K562 (cell line): ENCODE measurements around the gene NAA38. TPM values are rescaled to one million over a fixed set of nuclear protein-coding genes. Genes with fewer than 3 reads are reported as not detected.

Experiments used
- ARID4B ChIP-seq: sonication (generic); formaldehyde crosslinking; IDR thresholded peaks from 2 replicates; pipeline ENCODE4 v1.8.0; 2022; ENCODE audit warnings: mild to moderate bottlenecking, missing genetic modification reagents
- ATF1 ChIP-seq, 2 experiments: fragments of 450-650 bp in 1 of 2; IDR thresholded peaks; 2 replicates each; pipeline ENCODE4 v1.6.1; 2016; ENCODE audit warnings: missing compliant biosample characterization in 1 of 2, missing genetic modification characterization in 1 of 2
- C11orf30 ChIP-seq: fragments of 450-650 bp; IDR thresholded peaks from 2 replicates; pipeline ENCODE4 v1.6.1; 2016; ENCODE audit warnings: low read depth, mild to moderate bottlenecking
- E2F6 ChIP-seq, 2 experiments: IDR thresholded peaks; 2 replicates each; pipeline ENCODE4 v1.6.1; 2011; ENCODE audit warnings: borderline replicate concordance in 1 of 2, control low read depth in 1 of 2, low read depth in 1 of 2, low read length in 1 of 2, mild to moderate bottlenecking in 1 of 2, mixed read lengths in 1 of 2, moderate library complexity in 1 of 2; ENCODE audit not compliant: insufficient read depth in 1 of 2, insufficient read length in 1 of 2, poor library complexity in 1 of 2, severe bottlenecking in 1 of 2; ENCODE audit errors: extremely low read depth in 1 of 2
- HDAC6 ChIP-seq: IDR thresholded peaks from 2 replicates; pipeline ENCODE4 v1.6.1; 2012; ENCODE audit warnings: low read depth, mild to moderate bottlenecking, control low read depth, inconsistent platforms, low read length, moderate library complexity
- KDM5B ChIP-seq: fragments of 200-600 bp; sonication (generic); IDR thresholded peaks from 2 replicates; pipeline ENCODE4 v1.6.1; 2012; ENCODE audit warnings: low read depth, mild to moderate bottlenecking, moderate library complexity, low read length, control low read depth, inconsistent platforms; ENCODE audit not compliant: insufficient replicate concordance
- L3MBTL2 ChIP-seq: fragments of 450-650 bp; IDR thresholded peaks from 2 replicates; pipeline ENCODE4 v1.6.1; 2016; ENCODE audit warnings: mild to moderate bottlenecking, moderate library complexity
- NFE2L1 ChIP-seq: fragments of 450-650 bp; IDR thresholded peaks from 2 replicates; pipeline ENCODE4 v1.6.1; 2016; ENCODE audit warnings: missing genetic modification characterization, low read depth, mild to moderate bottlenecking, missing compliant biosample characterization, moderate library complexity, borderline replicate concordance
- RB1 ChIP-seq: fragments of 450-650 bp; IDR thresholded peaks from 2 replicates; pipeline ENCODE4 v1.6.1; 2017; ENCODE audit warnings: low read depth, mild to moderate bottlenecking
- SP1 ChIP-seq: sonication (generic); formaldehyde crosslinking; IDR thresholded peaks from 2 replicates; pipeline ENCODE4 v1.8.1; 2022; ENCODE audit warnings: mild to moderate bottlenecking, missing genetic modification reagents
- SP2 ChIP-seq: IDR thresholded peaks from 2 replicates; pipeline ENCODE4 v1.6.1; 2011; ENCODE audit warnings: mild to moderate bottlenecking, low read depth, low read length, moderate library complexity; ENCODE audit not compliant: poor library complexity, severe bottlenecking; ENCODE audit errors: extremely low read depth
- SPI1 ChIP-seq: IDR thresholded peaks from 2 replicates; pipeline ENCODE4 v1.6.1; 2011; ENCODE audit warnings: low read depth, low read length, control low read depth, borderline replicate concordance
- STAT5B ChIP-seq: fragments of 250-450 bp; sonication (Bioruptor Pico); IDR thresholded peaks from 2 replicates; pipeline ENCODE4 v1.8.0; 2021; ENCODE audit warnings: mild to moderate bottlenecking, inconsistent platforms
- SUPT5H ChIP-seq: fragments of 450-650 bp; IDR thresholded peaks from 2 replicates; pipeline ENCODE4 v1.6.1; 2016
- ZNF143 ChIP-seq: sonication (generic); formaldehyde crosslinking; IDR thresholded peaks from 2 replicates; pipeline ENCODE4 v1.9.0; 2022; ENCODE audit warnings: mild to moderate bottlenecking, missing genetic modification reagents
- ZSCAN29 ChIP-seq: fragments of 450-650 bp; IDR thresholded peaks from 2 replicates; pipeline ENCODE4 v1.6.1; 2017
- polyA plus RNA-seq, 8 experiments: library from polyadenylated mRNA; depleted of rRNA in 4 of 8; stranded (reverse) in 5 of 8; unstranded in 3 of 8; fragments of >200 nt; fragmentation: Nextera tagmentation in 2 of 8; fragmentation: Illumina TruSeq in 1 of 8; extraction: Ambion mirVana in 2 of 8; extraction: Trizol in 1 of 8; gene quantifications; 2 replicates each; pipeline versions ENCODE4 v1.2.1 to v1.2.3, GENCODE V29; 2011 to 2014; ENCODE audit warnings: inconsistent platforms in 1 of 8, missing spikeins in 1 of 8
- total RNA-seq, 7 experiments: library from RNA; depleted of rRNA in 6 of 7; stranded (reverse); fragments of >200 nt in 6 of 7; fragmentation: Illumina TruSeq in 2 of 7; extraction: Trizol in 2 of 7; gene quantifications; 2 replicates each; pipeline versions ENCODE4 v1.2.1 to v1.2.3, GENCODE V29; 2011 to 2021; ENCODE audit warnings: low replicate concordance in 1 of 7

The NAA38 gene
- total and polyA plus RNA-seq, 9 of the 15 experiments (the other 6 are each of a cell fraction or from before 2014, with no cell fraction given), result 16.4 to 99.8 (median 57.3) TPM

DNA sequence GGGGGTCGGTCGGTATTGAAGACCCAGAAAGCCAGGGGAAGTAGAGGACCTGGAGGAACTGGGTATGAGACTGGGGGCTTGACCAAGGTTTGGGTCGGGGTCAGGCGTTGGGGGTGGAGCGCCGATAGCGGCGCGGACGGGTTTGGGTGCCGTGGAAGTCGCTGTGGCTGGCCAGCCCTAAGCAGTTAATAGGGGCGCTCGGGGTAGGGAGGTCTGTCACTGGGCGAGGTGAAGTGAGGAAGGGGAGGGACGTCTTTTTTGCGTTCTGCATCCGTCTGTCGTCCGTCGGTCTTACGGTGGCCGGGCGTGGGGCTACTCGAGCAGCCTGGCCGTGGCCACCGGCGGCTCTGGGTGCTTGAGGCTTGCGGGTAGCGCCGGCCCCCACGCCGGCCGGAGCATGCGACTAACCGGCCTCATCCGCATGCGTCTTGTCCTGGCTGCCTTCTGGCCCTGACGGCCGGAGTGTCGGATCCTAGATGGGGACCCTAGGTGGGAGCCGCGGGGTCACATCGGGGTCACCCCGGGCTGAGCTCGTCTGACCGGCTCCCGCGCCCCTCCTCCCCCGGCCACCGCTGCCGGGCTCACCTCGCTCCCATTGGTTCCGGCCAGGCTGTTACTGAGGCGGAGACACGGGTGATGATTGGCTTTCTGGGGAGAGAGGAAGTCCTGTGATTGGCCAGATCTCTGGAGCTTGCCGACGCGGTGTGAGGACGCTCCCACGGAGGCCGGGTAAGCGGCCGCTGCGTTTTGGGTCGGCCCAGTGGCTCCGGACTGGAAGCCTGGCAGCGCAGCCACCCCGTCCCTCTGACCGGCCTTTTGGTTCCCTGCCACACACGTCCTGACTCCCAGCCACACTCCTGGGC lies 12.8 kb downstream of the NAA38 start (continued):
- TF ChIP-seq SP2, result peak; percentile 46
- no peak for TF ChIP-seq HDAC6
- TF ChIP-seq ZNF143 (CRISPR knock-in tag), result no peak
- TF ChIP-seq RB1, result 0 out of 2 replicates have a peak, but pooled peaks have one; percentile 31
- TF ChIP-seq SUPT5H, result peak; percentile 11; the same call in 1 of the 2 replicates
- TF ChIP-seq SP1 (CRISPR knock-in tag), result peak; percentile 52; the same call in 1 of the 2 replicates
- peak; percentile 43; the same call in 1 of the 2 replicates for TF ChIP-seq L3MBTL2
- TF ChIP-seq NFE2L1 (tag), result no peak
- TF ChIP-seq E2F6 (IDR thresholded peaks at IDR 0.05; ENCODE audit: borderline replicate concordance in 1 of 2, extremely low read depth in 1 of 2, insufficient read depth in 1 of 2, insufficient read length in 1 of 2, low read depth in 1 of 2, low read length in 1 of 2, poor library complexity in 1 of 2, severe bottlenecking in 1 of 2), result peak in 1 of 2 experiments; percentile 26
- TF ChIP-seq ATF1 (CRISPR knock-in tag; IDR thresholded peaks at IDR 0.05), result no peak
- peak; percentile 77 for TF ChIP-seq ATF1 (tag; IDR thresholded peaks at IDR 0.05)
- TF ChIP-seq ZSCAN29, result no peak
- TF ChIP-seq STAT5B, result no peak
- TF ChIP-seq C11orf30, result no peak
- TF ChIP-seq KDM5B, result no peak
- peak; percentile 34 for TF ChIP-seq ARID4B (CRISPR knock-in tag)
- peak; percentile 86 for TF ChIP-seq SPI1
